Keratinocyte (primary cell): ENCODE measurements around the gene TMEM97. TPM values are rescaled to one million over a fixed set of nuclear protein-coding genes. Genes with fewer than 3 reads are reported as not detected.

Experiments
- DNase-seq: peaks from one replicate; pipeline ENCODE4 v3.0.0-alpha.2; 2011; ENCODE audit warnings: low read depth, missing footprints, low spot score
- FAIRE-seq: peaks from 2 replicates; lab custom pipeline; 2011; peaks lifted over from hg19 to GRCh38; lab: Jason Lieb, UNC
- H2AFZ ChIP-seq: 2 replicates; pipeline ENCODE4 v1.6.0; 2012; ENCODE audit warnings: low read length, control low read depth, inconsistent platforms; ENCODE audit not compliant: control insufficient read depth
- H3K27ac ChIP-seq: 2 replicates; pipeline ENCODE4 v1.5.1; 2011; ENCODE audit warnings: low read length; ENCODE audit not compliant: control insufficient read depth, insufficient read depth
- H3K27me3 ChIP-seq: 3 replicates; pipeline ENCODE4 v1.6.0; 2011; ENCODE audit warnings: low read length; ENCODE audit not compliant: control insufficient read depth, insufficient read depth; ENCODE audit errors: extremely low read depth
- H3K36me3 ChIP-seq, 2 experiments: 2 replicates in 1 of 2; 3 replicates in 1 of 2; pipeline ENCODE4 v1.5.1; 2011; ENCODE audit warnings: low read length in 2 of 2, mild to moderate bottlenecking in 1 of 2; ENCODE audit not compliant: control insufficient read depth in 2 of 2, insufficient read depth in 2 of 2; ENCODE audit errors: extremely low read depth in 1 of 2
- H3K4me1 ChIP-seq: 3 replicates; pipeline ENCODE4 v1.5.1; 2011; ENCODE audit warnings: low read length; ENCODE audit not compliant: control insufficient read depth, insufficient read depth; ENCODE audit errors: extremely low read depth
- H3K4me2 ChIP-seq: 3 replicates; pipeline ENCODE4 v1.6.0; 2011; ENCODE audit warnings: low read depth, low read length; ENCODE audit not compliant: control insufficient read depth, insufficient read depth; ENCODE audit errors: extremely low read depth
- H3K4me3 ChIP-seq, 3 experiments: fragments of 200-600 bp in 1 of 3; sonication (generic) in 1 of 3; 2 replicates in 2 of 3; 3 replicates in 1 of 3; pipeline ENCODE4 v1.5.1; 2011 to 2016; ENCODE audit warnings: low read length in 3 of 3, mild to moderate bottlenecking in 3 of 3, control low read depth in 2 of 3, inconsistent platforms in 1 of 3, low read depth in 1 of 3, mixed read lengths in 1 of 3, mixed run types in 1 of 3, moderate library complexity in 1 of 3; ENCODE audit not compliant: control insufficient read depth in 2 of 3, insufficient read depth in 2 of 3; ENCODE audit errors: extremely low read depth in 1 of 3
- H3K79me2 ChIP-seq: 2 replicates; pipeline ENCODE4 v1.6.0; 2012; ENCODE audit warnings: low read length; ENCODE audit not compliant: control insufficient read depth, insufficient read depth
- H3K9ac ChIP-seq: 3 replicates; pipeline ENCODE4 v1.6.0; 2011; ENCODE audit warnings: low read length; ENCODE audit not compliant: control insufficient read depth, insufficient read depth; ENCODE audit errors: extremely low read depth
- H3K9me1 ChIP-seq: 3 replicates; pipeline ENCODE4 v1.6.0; 2011; ENCODE audit warnings: low read length; ENCODE audit not compliant: control insufficient read depth, insufficient read depth; ENCODE audit errors: extremely low read depth
- H3K9me3 ChIP-seq: 2 replicates; pipeline ENCODE4 v1.5.1; 2012; ENCODE audit warnings: low read depth, low read length; ENCODE audit not compliant: control insufficient read depth
- H4K20me1 ChIP-seq: 3 replicates; pipeline ENCODE4 v1.6.0; 2011; ENCODE audit warnings: low read length; ENCODE audit not compliant: control insufficient read depth, insufficient read depth; ENCODE audit errors: extremely low read depth
- EZH2 ChIP-seq: IDR thresholded peaks from one replicate; pipeline ENCODE4 v1.6.1; 2012; ENCODE audit warnings: inconsistent platforms, mild to moderate bottlenecking, low read length, moderate library complexity
- dilution Hi-C: fragments of 300-500 bp; cut with MboI; formaldehyde crosslinking; loops from one replicate; pipeline ENCODE4 v1.7.0; 2020; ENCODE audit warnings: low sequenced_read_pairs; ENCODE audit not compliant: extremely low pct_ligation_motif_present
- polyA plus RNA-seq, 5 experiments: library from polyadenylated mRNA; depleted of rRNA in 3 of 5; stranded (reverse) in 3 of 5; stranded (forward) in 1 of 5; unstranded in 1 of 5; fragments of >200 nt; gene quantifications; 1 replicate in 1 of 5; 2 replicates in 3 of 5; 3 replicates in 1 of 5; pipeline versions ENCODE4 v1.2.1 to v1.2.3, GENCODE V29; 2011 to 2012; ENCODE audit warnings: missing spikeins in 2 of 5, low read depth in 1 of 5, low replicate concordance in 1 of 5
- TF ChIP-seq, protein P1 (sequence below), 3 experiments: IDR thresholded peaks in 1 of 3; conservative IDR thresholded peaks in 1 of 3; optimal IDR thresholded peaks in 1 of 3; 2 replicates in 2 of 3; 3 replicates in 1 of 3; pipeline versions ENCODE3 to v1.5.1; 2011; ENCODE audit warnings: low read length in 3 of 3, mild to moderate bottlenecking in 3 of 3, moderate library complexity in 2 of 3, control low read depth in 1 of 3, inconsistent platforms in 1 of 3; ENCODE audit not compliant: insufficient read depth in 2 of 3; ENCODE audit errors: extremely low read depth in 1 of 3

The TMEM97 gene
- polyA plus RNA-seq, 1 donor (not counting 4 experiments of a cell fraction or from before 2014, with no cell fraction given) = 29.9 TPM

DNA sequence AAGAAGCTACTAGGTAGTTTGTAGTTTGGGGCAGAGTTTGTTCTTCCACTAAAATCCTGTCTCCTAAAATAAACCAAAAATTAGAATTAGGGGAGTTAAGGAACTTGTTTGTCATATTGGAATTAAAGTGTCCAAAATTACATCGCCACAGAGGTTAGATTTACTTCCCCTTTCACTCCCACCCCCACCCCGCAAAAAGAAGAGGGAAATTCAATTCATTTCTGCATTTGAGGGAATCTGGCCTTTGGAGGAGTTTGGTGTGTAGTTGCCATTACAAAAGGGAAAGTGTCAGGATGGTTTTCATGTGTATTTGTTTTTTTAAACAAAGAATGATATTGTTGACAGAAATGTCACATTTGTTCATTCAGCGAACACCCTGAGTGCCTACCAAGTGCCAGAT is 5.8 kb downstream of the TMEM97 start:
- Histone ChIP-seq H2AFZ (no peak overlapping the region), H3K36me3 (peaks cover 6 to 14% of the 10 kb centered on the region in 2 experiments), H3K4me3 (no peak overlapping the region), H4K20me1 (no peaks in the 10 kb centered on the region), H3K27ac (no peak overlapping the region), H3K4me1 (peaks cover 28% of the 10 kb centered on the region), H3K9ac (no peak overlapping the region), H3K79me2 (peaks cover 39% of the 10 kb centered on the region), H3K9me1 (peaks cover 2% of the 10 kb centered on the region), H3K4me2 (no peak overlapping the region), H3K9me3 (no peaks in the 10 kb centered on the region), H3K27me3 (no peaks in the 10 kb centered on the region)
- TF ChIP-seq, protein P1, sequence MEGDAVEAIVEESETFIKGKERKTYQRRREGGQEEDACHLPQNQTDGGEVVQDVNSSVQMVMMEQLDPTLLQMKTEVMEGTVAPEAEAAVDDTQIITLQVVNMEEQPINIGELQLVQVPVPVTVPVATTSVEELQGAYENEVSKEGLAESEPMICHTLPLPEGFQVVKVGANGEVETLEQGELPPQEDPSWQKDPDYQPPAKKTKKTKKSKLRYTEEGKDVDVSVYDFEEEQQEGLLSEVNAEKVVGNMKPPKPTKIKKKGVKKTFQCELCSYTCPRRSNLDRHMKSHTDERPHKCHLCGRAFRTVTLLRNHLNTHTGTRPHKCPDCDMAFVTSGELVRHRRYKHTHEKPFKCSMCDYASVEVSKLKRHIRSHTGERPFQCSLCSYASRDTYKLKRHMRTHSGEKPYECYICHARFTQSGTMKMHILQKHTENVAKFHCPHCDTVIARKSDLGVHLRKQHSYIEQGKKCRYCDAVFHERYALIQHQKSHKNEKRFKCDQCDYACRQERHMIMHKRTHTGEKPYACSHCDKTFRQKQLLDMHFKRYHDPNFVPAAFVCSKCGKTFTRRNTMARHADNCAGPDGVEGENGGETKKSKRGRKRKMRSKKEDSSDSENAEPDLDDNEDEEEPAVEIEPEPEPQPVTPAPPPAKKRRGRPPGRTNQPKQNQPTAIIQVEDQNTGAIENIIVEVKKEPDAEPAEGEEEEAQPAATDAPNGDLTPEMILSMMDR (optimal IDR thresholded peaks at IDR 0.05 in 1 of 3, IDR thresholded peaks at IDR 0.05 in 1 of 3, conservative IDR thresholded peaks at IDR 0.05 in 1 of 3; ENCODE audit: extremely low read depth in 1 of 3, insufficient read depth in 2 of 3, low read length in 3 of 3) = no peak
- no peak for TF ChIP-seq EZH2
- FAIRE-seq (no peak), DNase-seq (no peak)
- dilution Hi-C loops = no loop called here

DNA sequence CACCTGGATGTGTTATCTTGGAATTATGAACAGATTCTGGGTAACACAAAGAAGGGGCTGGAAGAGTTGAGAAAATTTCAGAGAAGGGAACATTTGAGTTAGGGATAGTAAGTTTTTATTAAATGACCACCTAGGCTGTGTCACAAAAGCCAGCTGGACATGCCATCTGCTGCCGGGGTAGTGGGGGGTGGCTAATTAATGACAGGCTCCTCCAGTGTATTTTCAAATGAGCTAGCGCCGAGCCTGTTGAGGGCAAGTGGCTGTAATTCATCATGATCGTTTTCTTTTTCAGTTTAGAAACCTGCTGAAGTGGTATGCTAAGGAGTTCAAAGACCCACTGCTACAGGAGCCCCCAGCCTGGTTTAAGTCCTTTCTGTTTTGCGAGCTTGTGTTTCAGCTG is 6.2 kb downstream of the TMEM97 start:
- Histone ChIP-seq H3K27ac (no peak overlapping the region), H3K4me1 (peaks cover 24% of the 10 kb centered on the region), H3K4me2 (no peak overlapping the region), H3K27me3 (no peaks in the 10 kb centered on the region), H3K9ac (no peak overlapping the region), H3K9me3 (no peaks in the 10 kb centered on the region), H3K9me1 (peaks cover 2% of the 10 kb centered on the region), H2AFZ (no peak overlapping the region), H3K36me3 (peaks cover 7 to 14% of the 10 kb centered on the region in 2 experiments), H3K79me2 (peaks cover 35% of the 10 kb centered on the region), H3K4me3 (no peak overlapping the region), H4K20me1 (no peaks in the 10 kb centered on the region)
- TF ChIP-seq, protein P1 (optimal IDR thresholded peaks at IDR 0.05 in 1 of 3, IDR thresholded peaks at IDR 0.05 in 1 of 3, conservative IDR thresholded peaks at IDR 0.05 in 1 of 3; ENCODE audit: extremely low read depth in 1 of 3, insufficient read depth in 2 of 3, low read length in 3 of 3) = no peak
- dilution Hi-C loops = no loop called here
- FAIRE-seq = no peak
- DNase-seq = no peak
